ENCODE data around the gene MSL1.

The MSL1 gene

DNA sequence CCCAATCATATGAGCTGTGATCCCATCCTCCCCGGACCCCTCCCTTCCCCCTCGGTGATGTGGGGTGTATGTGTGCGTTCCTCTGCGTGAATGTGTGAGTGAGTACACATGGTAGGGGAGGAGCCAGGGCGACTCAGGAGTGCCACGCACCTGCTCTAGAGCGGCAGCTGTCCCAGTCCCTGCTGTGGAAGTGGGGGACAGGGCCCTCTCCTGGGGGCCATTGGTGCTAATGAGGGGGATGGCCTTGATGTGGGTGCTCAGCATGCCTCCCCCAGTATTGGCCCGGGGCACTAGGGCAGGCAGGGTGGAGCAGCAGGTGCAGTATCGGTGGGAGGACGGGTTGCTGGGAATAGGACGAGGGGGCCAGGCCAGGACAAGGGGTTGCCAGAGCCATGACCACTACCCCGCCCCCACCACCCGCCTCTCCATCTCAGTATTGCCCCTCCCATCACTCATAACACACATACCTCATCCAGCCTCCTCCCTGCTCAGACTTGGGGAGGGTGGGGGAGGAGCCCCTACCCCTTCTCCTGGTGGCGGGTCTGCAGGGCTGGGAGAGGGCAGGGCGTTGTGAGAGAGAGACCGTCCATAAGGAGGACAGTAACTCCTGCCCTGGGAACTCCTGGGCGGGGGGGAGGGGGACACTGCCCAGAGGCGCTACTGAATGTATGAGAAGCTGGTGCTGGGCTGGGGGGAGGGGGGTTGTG is 29.9 kb upstream of the MSL1 start:
- no peak for DNase-seq

DNA sequence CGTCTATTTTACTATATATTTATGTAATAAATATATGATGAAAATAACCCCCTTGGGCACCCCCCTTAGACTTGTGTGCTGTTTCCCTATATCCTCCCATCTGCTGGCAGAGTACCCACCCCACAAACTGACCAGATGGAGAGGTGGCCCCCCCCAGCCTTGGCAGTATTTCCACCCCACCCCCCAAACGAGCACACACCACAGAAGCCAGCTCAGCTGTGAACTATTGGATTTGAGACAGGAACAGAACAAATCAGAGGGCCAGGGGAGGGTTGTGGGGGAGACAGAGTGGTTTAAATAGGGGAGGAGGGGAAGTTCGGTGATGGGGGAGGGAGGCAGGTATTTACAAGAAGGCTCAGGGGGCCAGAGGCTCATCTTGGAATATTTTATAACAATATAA is 29.2 kb upstream of the MSL1 start:
- no peak for DNase-seq

DNA sequence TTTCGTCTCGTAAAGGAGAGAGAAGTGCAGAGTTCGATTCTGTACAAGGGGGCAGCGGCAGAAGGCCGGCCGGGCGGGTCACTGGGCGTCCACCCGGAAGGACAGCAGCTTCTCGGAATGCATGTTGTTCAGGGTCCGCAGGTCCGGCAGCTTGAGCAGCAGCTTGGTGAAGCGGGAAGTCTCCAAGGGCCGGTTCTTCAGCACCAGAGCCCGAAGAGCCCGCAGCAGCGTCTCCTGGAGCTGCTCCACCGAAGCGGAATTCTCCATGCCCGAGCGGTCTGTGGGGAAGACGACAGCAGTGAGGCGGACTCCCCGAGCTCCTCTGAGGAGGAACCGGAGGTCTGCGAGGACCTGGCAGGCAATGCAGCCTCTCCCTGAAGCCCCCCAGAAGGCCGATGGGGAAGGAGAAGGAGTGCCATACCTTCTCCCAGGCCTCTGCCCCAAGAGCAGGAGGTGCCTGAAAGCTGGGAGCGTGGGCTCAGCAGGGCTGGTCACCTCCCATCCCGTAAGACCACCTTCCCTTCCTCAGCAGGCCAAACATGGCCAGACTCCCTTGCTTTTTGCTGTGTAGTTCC is 28.7 kb upstream of the MSL1 start:
- DNase-seq: no peak

DNA sequence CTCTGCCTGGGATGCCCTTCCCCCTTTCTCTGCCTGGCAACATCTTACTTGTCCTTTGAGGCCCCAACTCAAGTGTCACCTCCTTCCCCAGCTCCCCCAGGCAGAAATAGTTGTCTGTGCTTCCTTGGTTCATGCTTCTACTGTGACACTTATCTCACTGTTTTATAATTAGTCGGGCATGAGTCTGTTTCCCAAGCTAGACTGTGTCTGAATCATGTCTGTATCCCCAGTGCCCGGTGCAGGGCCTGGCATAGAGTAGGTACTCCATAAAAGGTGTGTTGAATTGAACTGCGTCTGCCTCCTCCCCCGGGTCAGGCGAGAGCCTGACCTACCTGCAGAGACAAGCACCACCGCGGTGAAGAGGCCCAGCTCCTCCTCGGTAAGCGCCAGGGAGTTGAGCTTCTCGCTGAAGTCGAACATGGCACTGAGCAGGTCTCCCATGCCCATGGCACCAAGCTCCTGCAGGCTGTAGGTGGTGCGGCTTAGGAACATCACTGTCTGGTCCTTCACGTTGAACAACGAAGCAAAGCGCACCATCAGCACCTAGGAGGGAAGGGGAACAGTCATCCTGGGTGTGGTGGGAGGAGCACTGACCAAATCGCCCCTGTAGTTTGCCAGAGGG is 28.1 kb upstream of the MSL1 start:
- no peak for DNase-seq

DNA sequence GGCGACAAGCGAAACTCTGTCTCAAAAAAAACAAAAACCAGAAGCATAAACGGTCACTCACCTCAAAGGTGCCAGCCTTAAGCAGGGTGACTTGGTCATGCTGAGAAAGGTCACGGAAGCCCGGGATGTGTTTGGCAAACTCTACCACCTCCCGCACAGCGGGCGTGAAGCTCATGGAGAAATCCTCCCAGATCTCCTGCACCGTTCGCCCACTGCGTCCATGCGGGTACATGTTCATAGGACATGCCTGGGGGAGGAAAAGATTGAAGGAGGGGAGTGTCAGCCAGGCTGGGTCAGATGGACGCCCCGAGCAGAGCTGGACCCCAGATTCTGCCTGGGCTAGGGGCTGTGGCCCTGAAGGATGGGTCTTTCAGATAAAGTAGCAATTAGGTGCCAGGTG is 26.9 kb upstream of the MSL1 start:
- DNase-seq: no peak

DNA sequence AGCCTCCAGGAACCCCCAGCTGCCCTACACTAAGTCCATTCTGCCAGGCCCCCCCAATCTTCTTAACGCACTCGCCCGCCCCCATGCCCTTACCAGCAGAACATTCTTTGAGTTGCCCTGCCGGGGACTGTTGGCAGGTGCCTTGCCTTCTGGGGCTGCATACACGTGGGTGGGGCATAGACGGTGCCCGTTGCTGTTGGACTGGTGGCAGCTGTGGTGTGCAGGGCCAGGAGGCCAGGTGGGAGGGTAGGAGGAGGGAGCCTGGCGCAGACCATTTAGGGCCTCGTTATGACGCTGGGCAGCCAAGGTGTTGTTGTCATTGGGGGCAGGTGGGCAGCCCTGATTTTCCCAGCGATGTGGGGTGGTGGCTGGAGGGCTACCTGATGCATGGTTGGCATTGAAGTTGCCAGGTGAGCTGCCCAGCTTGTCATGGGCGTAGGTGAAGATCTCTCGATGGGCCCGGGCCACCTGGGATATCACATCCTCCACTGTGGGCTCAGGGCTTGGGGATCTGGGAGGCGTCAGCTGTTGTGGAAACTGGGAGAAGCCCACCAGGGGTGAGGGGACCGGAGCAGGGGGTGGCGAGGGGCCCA is 26.3 kb upstream of the MSL1 start:
- DNase-seq: peak in 1 of 5 experiments; percentile 29

DNA sequence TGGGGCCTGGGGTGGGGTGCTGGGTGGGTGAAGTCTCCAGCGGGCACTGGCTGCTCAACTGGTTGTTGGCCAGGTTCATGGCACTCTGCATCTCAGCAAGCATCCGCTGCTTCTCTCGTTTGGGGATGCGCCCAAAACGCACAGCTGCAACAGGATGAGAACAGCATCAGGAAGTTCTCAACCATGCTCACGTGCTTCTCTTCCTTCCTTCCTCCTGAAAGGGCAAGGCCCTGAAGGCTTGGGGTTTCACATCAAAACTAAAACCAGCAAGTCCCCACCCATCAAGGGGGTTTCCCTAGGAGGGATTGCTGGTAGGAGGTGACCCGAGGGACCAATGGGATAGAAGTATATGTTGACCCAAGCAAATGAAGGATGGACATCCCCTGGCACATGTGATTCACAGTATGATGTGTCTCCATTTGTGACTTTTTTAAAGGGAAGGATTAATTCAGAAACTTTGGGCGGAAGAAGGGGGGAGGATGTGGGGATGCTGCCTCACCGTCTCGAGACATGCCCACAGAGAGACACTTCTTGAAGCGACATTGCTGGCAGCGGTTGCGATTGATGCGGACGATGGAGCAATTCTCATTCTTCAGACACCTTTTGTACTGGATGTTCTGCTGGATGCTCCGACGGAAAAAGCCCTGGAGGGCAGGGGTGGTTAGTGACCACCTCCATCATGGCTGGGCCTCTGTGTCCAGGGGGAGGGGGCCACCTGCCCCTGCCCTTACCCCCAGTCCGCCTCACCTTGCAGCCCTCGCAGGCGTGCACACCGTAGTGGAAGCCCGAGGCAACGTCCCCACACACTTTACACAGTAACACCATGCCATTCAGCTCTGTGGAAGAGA is 25.6 kb upstream of the MSL1 start:
- DNase-seq: peak; percentile 42 to 99 (median 72)

DNA sequence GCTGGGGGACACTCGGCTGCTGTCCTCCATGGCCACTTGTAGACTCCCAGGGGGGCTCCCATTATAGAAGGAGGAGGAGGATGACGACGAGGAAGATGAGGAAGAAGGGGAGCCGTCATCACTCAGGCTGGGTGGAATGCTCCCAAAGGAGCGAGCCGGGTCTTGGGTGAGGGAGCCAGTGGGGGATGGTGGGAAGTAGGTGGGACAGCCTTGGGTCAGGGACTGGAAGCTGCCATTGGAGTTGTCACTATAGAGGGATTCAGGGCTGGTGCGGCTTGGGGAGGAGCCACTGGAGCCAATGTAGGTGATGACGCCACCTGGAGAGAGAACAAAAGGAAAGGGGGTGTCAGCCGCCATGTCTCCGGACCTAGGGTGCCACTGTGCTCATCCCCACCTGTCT is 24.7 kb upstream of the MSL1 start:
- DNase-seq: no peak

DNA sequence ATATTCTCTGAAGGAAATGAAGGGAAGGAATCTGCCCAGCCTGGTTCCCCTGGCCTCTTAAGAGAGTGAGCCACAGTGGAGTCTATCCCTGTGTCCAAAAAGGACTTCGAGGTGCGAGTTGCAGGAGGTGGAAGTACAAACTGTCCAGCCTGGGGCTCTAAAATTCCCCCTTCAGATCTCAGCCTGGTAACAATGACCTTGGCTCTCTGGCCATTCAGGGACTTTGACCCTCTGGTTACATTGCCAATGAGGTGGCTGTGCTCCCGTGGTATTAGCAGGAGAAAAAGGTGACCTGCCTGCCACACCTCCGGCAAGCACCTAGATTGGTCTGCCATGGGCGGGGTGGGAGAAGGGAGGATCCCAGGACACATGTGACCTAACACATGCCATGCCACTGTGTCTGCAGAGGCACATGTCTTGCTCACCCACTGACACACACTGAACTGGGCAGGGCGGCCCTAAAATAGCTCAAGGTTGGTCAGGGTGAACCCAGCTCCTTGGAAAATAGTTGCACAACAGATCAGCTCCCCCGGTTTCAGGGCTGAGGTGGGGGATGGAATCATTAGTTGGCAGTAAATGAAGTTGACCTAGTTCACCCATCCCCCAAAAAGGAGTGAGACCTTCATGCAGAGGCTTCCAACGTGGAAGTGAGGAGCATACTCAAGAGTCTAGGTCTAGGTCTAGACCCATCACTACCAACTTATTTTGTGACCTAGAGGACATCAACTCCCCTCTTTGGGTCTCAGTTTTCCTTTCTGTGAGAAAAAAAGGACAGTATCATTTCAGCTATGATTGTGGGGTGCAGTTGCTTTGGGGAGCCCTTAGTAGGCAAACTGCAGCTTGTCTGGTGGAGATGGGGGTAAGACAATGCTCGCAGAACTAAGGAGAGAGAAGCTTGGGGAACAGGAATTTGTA is 23.6 kb upstream of the MSL1 start:
- no peak for DNase-seq

DNA sequence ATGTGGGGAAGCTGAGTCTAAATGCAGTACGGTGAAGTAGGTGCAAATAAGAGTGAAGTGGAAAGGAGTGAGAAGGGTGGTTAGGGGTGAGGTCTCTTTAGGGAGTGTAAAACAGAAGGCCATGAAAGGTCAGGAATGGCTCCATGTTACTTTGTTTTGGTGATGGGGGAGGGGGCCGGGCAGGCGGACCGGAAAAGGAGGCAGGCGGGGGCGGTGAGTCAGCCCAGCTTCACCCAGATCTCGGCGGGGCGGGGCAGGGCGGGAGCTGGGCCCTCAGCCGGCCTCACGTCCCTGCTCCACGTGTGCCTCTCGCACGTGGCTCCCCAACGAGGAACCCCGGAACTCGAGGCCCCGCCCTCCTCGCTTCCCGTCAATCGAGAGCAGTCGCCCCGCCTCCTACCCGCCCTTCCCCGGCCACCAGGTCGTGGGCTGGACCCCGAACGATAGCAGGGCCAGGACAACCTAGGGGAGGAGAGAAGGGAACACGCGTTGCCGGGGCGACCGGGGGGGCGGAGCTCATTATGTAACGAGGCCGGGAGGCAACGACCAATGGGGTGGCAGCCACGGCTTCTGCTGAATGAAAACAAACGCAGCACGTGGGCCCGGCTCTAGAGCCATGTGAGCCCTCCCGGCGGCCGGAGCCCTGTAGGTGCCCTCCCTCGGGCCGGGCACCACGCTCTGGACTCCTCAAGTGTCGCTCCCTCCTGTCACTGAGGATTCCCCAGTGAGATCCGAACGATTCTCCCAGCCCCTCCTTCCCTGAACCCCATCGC is 22.7 kb upstream of the MSL1 start:
- peak; percentile 96 to 100 (median 99) for DNase-seq

DNA sequence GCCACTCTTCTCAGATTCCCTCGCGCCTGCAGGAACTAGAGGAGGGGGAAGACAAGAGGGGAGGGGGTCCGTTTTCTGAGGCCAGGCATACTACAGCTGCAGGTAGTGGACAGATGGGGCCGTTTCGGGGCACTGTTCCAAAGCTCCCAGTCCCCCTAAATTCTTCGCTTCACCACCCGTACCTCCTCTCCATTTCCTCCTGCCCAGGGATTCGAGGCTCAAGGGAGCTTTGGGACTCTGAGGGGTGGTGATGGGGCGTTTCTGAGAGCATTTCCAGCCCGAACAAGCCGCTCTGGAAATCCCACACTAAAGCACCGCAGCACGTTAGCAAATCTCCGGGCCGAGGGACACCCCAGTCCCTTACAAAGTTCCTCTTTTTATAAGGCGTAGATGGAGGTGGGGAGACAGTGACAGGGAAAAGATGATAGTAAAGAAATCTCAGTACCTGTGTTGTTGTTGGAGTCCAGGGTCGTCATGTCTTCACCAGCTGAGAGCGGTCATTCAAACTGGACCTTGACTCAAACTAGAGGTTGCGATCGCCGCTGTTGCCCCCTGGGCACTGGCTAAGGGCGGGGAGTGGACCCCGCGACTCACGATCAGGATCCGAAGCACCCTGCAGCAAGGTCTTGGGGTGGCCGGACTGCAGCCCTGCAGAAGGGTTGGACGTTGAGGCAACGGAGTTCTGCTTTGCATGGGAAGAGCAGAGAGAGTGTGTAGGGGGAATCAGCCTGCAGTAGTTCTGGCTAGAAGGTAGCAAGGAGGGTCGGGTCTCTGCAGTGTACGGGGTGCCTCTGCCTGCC is 22.0 kb upstream of the MSL1 start:
- DNase-seq: no peak

DNA sequence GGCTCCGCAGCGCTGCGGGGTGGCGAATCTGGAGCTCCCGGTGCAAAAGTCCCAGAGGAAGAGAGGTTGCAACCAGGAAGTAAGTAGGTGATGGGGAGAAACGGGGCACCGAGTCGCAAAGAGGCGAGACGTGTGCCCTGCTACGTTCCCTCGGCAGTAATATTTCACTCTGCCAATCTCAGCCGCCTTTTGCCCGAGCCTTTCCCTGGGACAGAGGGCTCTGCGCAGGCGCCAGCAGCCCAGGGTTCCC is 21.4 kb upstream of the MSL1 start, which contains the start of gene NR1D1:
TSS of gene NR1D1 (minus strand) at position 171 of the 250 bp plus-strand sequence. CDS start 495 bp downstream, outside the sequence.
- no peak for DNase-seq

DNA sequence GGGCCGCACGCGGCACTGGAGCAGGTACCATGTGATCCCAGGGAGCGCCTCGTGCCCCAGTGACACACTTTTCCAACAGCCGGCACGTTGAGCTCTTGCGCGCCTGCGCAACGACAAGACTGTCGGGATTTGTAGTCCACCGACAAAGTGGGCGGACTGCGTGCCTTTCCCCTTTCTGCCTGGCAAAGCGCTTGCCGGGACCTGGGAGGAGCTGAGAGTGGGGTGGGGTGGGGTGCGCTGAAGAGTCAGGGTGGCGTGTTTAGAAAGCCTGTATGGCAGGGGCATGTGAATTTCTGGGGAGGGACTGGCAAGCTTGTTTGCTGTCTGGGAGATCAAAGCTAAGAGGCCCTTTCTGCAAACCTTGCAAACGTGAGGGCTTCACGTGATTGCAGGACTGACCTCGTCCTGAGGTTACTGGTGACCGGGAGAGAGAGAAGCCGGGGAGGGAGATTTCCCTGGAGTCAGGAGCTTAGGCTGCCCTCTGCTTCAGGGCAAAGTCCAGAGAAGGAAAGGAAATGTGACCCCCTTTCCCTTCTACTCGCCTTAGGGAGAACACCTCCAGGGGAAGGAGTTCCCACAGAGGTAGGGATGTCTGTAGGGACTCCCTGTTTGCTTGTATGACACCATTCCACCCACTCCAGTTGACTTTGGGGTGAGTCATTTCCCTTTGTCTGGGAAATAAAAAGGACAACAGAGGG is 21.0 kb upstream of the MSL1 start:
- peak; percentile 68 to 93 (median 87) for DNase-seq

DNA sequence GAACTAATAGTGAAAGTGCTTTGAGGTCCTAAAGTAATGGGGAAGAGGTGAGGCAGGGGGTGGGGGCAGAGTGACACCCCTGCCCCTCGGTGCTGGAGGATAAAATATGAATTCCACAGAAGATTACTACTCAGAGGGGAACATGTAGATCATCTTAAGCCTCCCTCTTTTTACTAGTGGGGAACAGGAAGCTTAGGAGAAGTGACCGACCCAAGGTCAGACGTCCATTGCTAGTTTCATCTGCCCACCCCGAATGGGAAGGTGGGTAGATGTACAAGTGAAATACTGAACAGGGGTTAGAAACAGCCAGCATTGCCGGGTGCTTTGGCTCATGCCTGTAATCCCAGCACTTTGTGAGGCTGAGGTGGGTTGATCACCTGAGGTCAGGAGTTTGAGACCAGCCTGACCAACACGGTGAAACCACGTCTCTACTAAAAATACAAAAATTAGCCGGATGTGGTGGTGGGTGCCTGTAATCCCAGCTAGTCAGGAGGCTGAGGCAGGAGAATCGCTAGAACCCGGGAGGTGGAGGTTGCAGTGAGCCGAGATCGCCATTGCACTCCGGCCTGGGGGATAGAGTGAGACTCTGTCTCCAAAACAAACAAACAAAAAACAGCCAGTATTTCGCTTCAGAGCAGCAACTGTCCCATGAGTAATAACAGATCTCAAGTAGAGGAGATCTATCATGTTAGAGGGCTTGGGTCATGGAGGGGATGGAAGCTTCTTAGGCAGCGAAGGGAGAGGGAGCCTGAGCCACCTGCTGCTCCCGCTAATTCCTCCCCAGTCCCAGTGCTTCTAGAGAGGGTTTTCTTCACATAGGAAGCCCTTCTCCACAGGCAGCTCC is 20.2 kb upstream of the MSL1 start:
- DNase-seq: no peak

DNA sequence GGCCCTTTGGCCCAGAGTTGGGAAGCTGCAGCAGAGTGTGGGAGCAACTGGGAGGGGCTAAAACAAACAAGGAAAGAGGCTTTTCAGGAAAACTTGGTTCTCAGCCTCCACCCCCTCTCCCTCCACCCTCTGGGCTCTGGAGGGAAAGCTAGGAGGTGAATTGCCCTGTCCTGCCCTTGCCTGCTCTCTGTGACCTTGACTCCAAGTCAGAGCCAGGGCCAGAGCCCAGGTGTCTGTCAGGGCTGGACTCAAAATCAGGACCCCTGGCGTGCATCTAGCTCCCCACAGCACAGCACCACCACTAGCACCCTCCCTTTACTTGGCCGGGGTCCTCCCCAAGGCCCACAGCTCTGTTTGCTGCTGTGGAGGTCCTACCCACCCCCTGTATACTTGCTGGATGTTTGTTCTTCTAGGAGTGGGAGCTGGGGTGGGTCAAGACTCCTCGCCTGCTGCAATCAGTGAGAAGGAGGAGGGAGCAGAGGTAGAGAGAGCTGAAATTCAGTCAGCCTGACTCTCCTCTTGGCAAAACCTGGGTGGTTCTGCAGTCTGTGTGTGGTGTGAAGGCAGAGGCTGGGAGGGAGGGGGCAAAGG is 18.6 kb upstream of the MSL1 start:
- no peak for DNase-seq

DNA sequence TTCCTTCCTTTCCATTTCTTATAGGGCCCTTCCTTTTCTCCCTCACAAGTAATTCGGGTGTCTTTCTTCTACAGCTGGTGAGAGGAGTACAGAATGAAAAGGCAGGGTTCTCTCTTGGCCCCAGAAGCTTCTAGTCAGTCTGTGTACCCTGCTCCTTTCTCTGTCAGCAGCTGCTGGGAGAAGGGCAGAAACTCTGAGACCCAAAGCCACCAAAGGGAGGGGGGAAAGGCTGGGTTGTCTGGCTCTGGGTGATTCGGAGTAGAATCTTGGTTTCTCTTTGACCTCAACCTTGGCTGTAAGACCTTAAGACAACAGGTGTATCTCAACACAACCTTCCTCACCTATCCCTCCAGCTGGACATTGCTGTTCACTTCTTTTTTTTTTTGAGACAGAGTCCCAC is 18.1 kb upstream of the MSL1 start:
- no peak for DNase-seq

DNA sequence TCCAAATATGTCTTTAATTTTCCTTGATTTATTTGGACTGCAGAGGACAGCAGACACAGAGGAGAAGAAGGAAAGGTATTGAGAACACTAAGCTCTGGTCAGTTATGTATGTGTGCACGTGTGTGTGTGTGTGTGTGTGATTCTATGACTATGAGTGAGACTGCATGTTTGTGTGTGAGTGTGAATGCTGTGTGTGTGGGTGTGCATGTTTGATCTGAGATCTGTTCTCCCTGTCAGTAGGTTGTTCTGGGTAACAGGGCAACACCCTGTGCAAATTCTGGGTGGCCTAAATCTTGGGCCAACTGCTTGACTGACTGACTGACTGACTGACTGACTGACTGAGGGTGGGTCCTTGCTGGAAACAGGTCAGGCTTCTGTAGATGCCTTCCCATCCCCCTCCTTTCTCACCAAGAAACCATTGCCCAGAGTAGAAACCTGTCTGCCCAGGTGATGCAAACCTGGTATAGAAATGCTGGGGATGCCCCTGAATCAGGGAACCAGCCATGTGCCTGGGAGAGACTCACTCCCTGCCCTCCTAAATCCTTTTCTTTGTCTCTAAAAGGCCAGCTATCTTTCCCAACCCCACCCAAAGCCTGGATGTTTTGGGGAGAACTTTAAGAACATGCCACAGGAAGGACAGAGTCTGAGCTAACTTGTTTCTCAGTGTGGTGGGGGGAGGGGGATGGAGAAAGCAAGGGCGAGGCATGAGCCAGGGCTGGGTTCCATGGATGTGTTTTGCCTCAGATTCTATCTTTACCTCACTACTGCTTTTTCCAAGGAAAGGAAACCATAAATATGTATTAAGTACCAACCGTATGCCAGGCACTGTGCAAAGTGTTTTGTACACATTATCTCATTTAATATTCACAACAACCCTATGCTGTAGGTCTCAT is 16.9 kb upstream of the MSL1 start:
- no peak for DNase-seq

Measured in T-helper 2 cell (primary cell).